Neural cell (in vitro differentiated cells): ENCODE measurements around the gene RASAL2.

Experiments
- CTCF ChIP-seq: fragments of 450-650 bp; IDR thresholded peaks from 2 replicates; pipeline ENCODE4 v1.5.1; 2014; ENCODE audit warnings: antibody characterized with exemption, mild to moderate bottlenecking, moderate library complexity; ENCODE audit not compliant: poor library complexity, severe bottlenecking
- EP300 ChIP-seq: fragments of 450-650 bp; conservative IDR thresholded peaks from 2 replicates; pipeline ENCODE4 v1.6.1; 2014; ENCODE audit warnings: antibody characterized with exemption, mild to moderate bottlenecking, moderate library complexity; ENCODE audit not compliant: poor library complexity, severe bottlenecking
- EZH2 ChIP-seq: fragments of 200-600, 300-800 bp; shearing (Covaris generic), sonication (generic); IDR thresholded peaks from 2 replicates; pipeline ENCODE4 v1.6.1; 2014; ENCODE audit warnings: antibody characterized with exemption, low read length, borderline replicate concordance, mild to moderate bottlenecking; ENCODE audit not compliant: insufficient read depth, poor library complexity, severe bottlenecking
- POLR2AphosphoS5 ChIP-seq: IDR thresholded peaks from 2 replicates; pipeline ENCODE4 v1.6.1; 2012
- RAD21 ChIP-seq: fragments of 450-650 bp; conservative IDR thresholded peaks from 2 replicates; pipeline ENCODE4 v1.6.1; 2014; ENCODE audit warnings: antibody characterized with exemption, mild to moderate bottlenecking, moderate library complexity
- REST ChIP-seq: IDR thresholded peaks from 2 replicates; pipeline ENCODE4 v1.6.1; 2012; ENCODE audit warnings: borderline replicate concordance
- TAF1 ChIP-seq: IDR thresholded peaks from 2 replicates; pipeline ENCODE4 v1.6.1; 2012; ENCODE audit warnings: low read depth

GRCh38 chr1:178533121-178533946 lies 439.4 kb downstream of the RASAL2 start:
- TF ChIP-seq CTCF: no peak
- no peak for TF ChIP-seq REST
- no peak for TF ChIP-seq POLR2AphosphoS5
- TF ChIP-seq RAD21: no peak
- no peak for TF ChIP-seq EZH2
- no peak for TF ChIP-seq TAF1
- TF ChIP-seq EP300: no peak
